Progenitor cell of endocrine pancreas (in vitro differentiated cells): ENCODE results near the gene CDH1. TPM values are rescaled to one million over a fixed set of nuclear protein-coding genes. Genes with fewer than 3 reads are reported as not detected.

ENCODE experiments used
- DNase-seq: peaks from one replicate; pipeline ENCODE4 v3.0.0; 2021; ENCODE audit warnings: low spot score; ENCODE audit not compliant: unreplicated experiment
- H3K27ac Mint-ChIP-seq: 2 replicates; pipeline ENCODE4 v1.8.0; 2021; ENCODE audit warnings: mild to moderate bottlenecking, moderate library complexity, mixed read lengths
- H3K27me3 Mint-ChIP-seq: 2 replicates; pipeline ENCODE4 v1.8.0; 2021; ENCODE audit warnings: mixed read lengths
- H3K36me3 Mint-ChIP-seq: 2 replicates; pipeline ENCODE4 v1.8.0; 2022; ENCODE audit warnings: mixed read lengths; ENCODE audit not compliant: insufficient read depth
- H3K4me1 Mint-ChIP-seq: 2 replicates; pipeline ENCODE4 v1.8.0; 2021; ENCODE audit warnings: low read depth, mixed read lengths
- H3K4me3 Mint-ChIP-seq: 2 replicates; pipeline ENCODE4 v1.8.0; 2021; ENCODE audit warnings: low read depth, mild to moderate bottlenecking, moderate library complexity, mixed read lengths
- H3K9me3 Mint-ChIP-seq: 2 replicates; pipeline ENCODE4 v1.8.0; 2021; ENCODE audit warnings: low read depth, mixed read lengths
- CTCF ChIP-seq: fragments of 200-600 bp; sonication (generic); IDR thresholded peaks from one replicate; pipeline ENCODE4 v1.5.0; 2021; ENCODE audit warnings: antibody characterized with exemption, mild to moderate bottlenecking; ENCODE audit not compliant: unreplicated experiment
- total RNA-seq: library from RNA; stranded (reverse); gene quantifications from 2 replicates; pipeline ENCODE4 v1.2.1, GENCODE V29; 2021

Gene CDH1
- total RNA-seq, 1 donor from 2014 or later: 586 TPM

GRCh38 chr16:68700120-68700519 lies 37.0 kb upstream of the CDH1 start:
- Mint-ChIP-seq H3K4me3 (no peak overlapping the region), H3K9me3 (no peaks in the 10 kb centered on the region), H3K27me3 (no peaks in the 10 kb centered on the region), H3K4me1 (peaks cover 2% of the 10 kb centered on the region), H3K36me3 (peaks cover 4% of the 10 kb centered on the region), H3K27ac (no peak overlapping the region)
- DNase-seq: no peak
- TF ChIP-seq CTCF: no peak

- Mint-ChIP-seq H3K4me3 (no peak overlapping the region), H3K36me3 (peaks cover 3% of the 10 kb centered on the region), H3K27ac (no peak overlapping the region), H3K4me1 (peaks cover 2% of the 10 kb centered on the region), H3K9me3 (no peaks in the 10 kb centered on the region), H3K27me3 (no peaks in the 10 kb centered on the region)
- TF ChIP-seq CTCF: no peak
- DNase-seq: no peak
These were observed 36.3 kb upstream of the CDH1 start for GRCh38 chr16:68700831-68701230.

- no peak overlapping the region for H3K4me3 Mint-ChIP-seq
- TF ChIP-seq CTCF: peak; percentile 88
- no peaks in the 10 kb centered on the region for H3K9me3 Mint-ChIP-seq
- DNase-seq: peak; percentile 67
- no peaks in the 10 kb centered on the region for H3K36me3 Mint-ChIP-seq
- peak overlapping the region; percentile 88 for H3K27ac Mint-ChIP-seq
- H3K27me3 Mint-ChIP-seq: no peaks in the 10 kb centered on the region
- peaks cover 4% of the 10 kb centered on the region for H3K4me1 Mint-ChIP-seq
These were observed 32.7 kb upstream of the CDH1 start for GRCh38 chr16:68704232-68704867.

- Mint-ChIP-seq H3K36me3 (no peaks in the 10 kb centered on the region), H3K4me3 (no peak overlapping the region), H3K27ac (no peak overlapping the region), H3K4me1 (peaks cover 4% of the 10 kb centered on the region), H3K9me3 (no peaks in the 10 kb centered on the region), H3K27me3 (no peaks in the 10 kb centered on the region)
- peak; percentile 40 for TF ChIP-seq CTCF
- no peak for DNase-seq
These were observed 29.5 kb upstream of the CDH1 start for GRCh38 chr16:68707340-68708152.

- no peak for TF ChIP-seq CTCF
- H3K27me3 Mint-ChIP-seq: no peaks in the 10 kb centered on the region
- H3K4me1 Mint-ChIP-seq: peaks cover 2% of the 10 kb centered on the region
- no peak overlapping the region for H3K4me3 Mint-ChIP-seq
- no peaks in the 10 kb centered on the region for H3K9me3 Mint-ChIP-seq
- H3K36me3 Mint-ChIP-seq: no peaks in the 10 kb centered on the region
- H3K27ac Mint-ChIP-seq: no peak overlapping the region
- DNase-seq: no peak
These were observed 26.9 kb upstream of the CDH1 start for GRCh38 chr16:68710211-68710610.
